H1 (cell line): ENCODE data around the gene LRTM2. TPM values are rescaled to one million over a fixed set of nuclear protein-coding genes. Genes with fewer than 3 reads are reported as not detected.
A peak's percentile ranks its signal among the peaks of the same experiment; 100 is the strongest.

Experiments used
- CTCF ChIA-PET: fragments of 300-600 bp; sonication (Branson Sonifier 250); formaldehyde crosslinking; loops from one replicate; lab custom pipeline; 2021; ENCODE audit not compliant: partially characterized antibody; lab: Charles Lee
- POLR2A ChIA-PET: fragments of 300-600 bp; sonication (Branson Sonifier 250); formaldehyde crosslinking; loops from one replicate; lab custom pipeline; 2021; ENCODE audit warnings: inconsistent platforms; ENCODE audit not compliant: partially characterized antibody; lab: Charles Lee
- DNase-seq, 2 experiments: peaks; one replicate each; pipeline versions ENCODE4 v3.0.0 to v3.0.0-alpha.2; 2010 to 2022; ENCODE audit warnings: low spot score in 2 of 2, low read depth in 1 of 2, mixed read lengths in 1 of 2
- FAIRE-seq: peaks from 2 replicates; lab custom pipeline; 2011; peaks lifted over from hg19 to GRCh38; lab: Jason Lieb, UNC
- H2AFZ ChIP-seq: 2 replicates; pipeline ENCODE4 v1.8.1; 2012; ENCODE audit warnings: low read length, inconsistent platforms
- H2AK5ac ChIP-seq: 2 replicates; pipeline ENCODE4 v1.6.1; 2013; ENCODE audit warnings: low read depth, low read length
- H2BK120ac ChIP-seq: replicated peaks from 2 replicates; pipeline ENCODE3; 2013; ENCODE audit warnings: low read depth, low read length, inconsistent platforms
- H2BK12ac ChIP-seq: 2 replicates; pipeline ENCODE4 v1.6.1; 2013; ENCODE audit warnings: low read depth, low read length
- H2BK15ac ChIP-seq: 2 replicates; pipeline ENCODE4 v1.6.1; 2013; ENCODE audit warnings: low read length
- H2BK20ac ChIP-seq: 2 replicates; pipeline ENCODE4 v1.6.1; 2013; ENCODE audit warnings: low read length
- H2BK5ac ChIP-seq: 2 replicates; pipeline ENCODE4 v1.6.1; 2013; ENCODE audit warnings: low read depth, low read length
- H3K14ac ChIP-seq: 2 replicates; pipeline ENCODE4 v1.6.1; 2013; ENCODE audit warnings: inconsistent platforms; ENCODE audit not compliant: insufficient read length
- H3K18ac ChIP-seq: 2 replicates; pipeline ENCODE4 v1.6.1; 2013; ENCODE audit warnings: low read length; ENCODE audit errors: extremely low read depth
- H3K23ac ChIP-seq: 2 replicates; pipeline ENCODE4 v1.6.1; 2013; ENCODE audit warnings: inconsistent platforms; ENCODE audit not compliant: insufficient read length
- H3K23me2 ChIP-seq: 2 replicates; pipeline ENCODE4 v1.6.1; 2013; ENCODE audit warnings: low read depth, low read length
- H3K27ac ChIP-seq: 2 replicates; pipeline ENCODE4 v1.6.1; 2011; ENCODE audit warnings: low read depth, low read length, inconsistent platforms
- H3K27me3 ChIP-seq, 4 experiments: replicated peaks in 1 of 4; 1 replicate in 1 of 4; 2 replicates in 3 of 4; pipeline versions ENCODE4 v1.6.1 to v1.8.1; 2011 to 2013; ENCODE audit warnings: low read length in 3 of 4, mild to moderate bottlenecking in 3 of 4, inconsistent platforms in 2 of 4, mixed read lengths in 2 of 4, moderate library complexity in 1 of 4; ENCODE audit not compliant: control insufficient read depth in 3 of 4, insufficient read depth in 3 of 4; ENCODE audit errors: extremely low read depth in 1 of 4
- H3K36me3 ChIP-seq, 4 experiments: 2 replicates each; pipeline versions ENCODE4 v1.6.1 to v1.8.1; 2011 to 2013; ENCODE audit warnings: mild to moderate bottlenecking in 4 of 4, low read length in 3 of 4, moderate library complexity in 2 of 4, control low read depth in 1 of 4, inconsistent platforms in 1 of 4; ENCODE audit not compliant: insufficient read depth in 4 of 4, control insufficient read depth in 2 of 4
- H3K4ac ChIP-seq: replicated peaks from 2 replicates; pipeline ENCODE3; 2013; ENCODE audit warnings: low read length, low read depth, mixed read lengths, inconsistent platforms; ENCODE audit not compliant: insufficient read length
- H3K4me1 ChIP-seq, 4 experiments: replicated peaks in 1 of 4; 1 replicate in 1 of 4; 2 replicates in 3 of 4; pipeline versions ENCODE4 v1.6.1 to v1.8.1; 2011 to 2013; ENCODE audit warnings: low read length in 3 of 4, inconsistent platforms in 2 of 4, mixed read lengths in 1 of 4; ENCODE audit not compliant: insufficient read depth in 4 of 4, control insufficient read depth in 3 of 4
- H3K4me2 ChIP-seq, 2 experiments: 2 replicates each; pipeline versions ENCODE4 v1.6.1 to v1.8.1; 2011 to 2013; ENCODE audit warnings: low read depth in 2 of 2, low read length in 2 of 2, control low read depth in 1 of 2, inconsistent platforms in 1 of 2, mild to moderate bottlenecking in 1 of 2; ENCODE audit not compliant: insufficient read depth in 1 of 2
- H3K4me3 ChIP-seq, 4 experiments: fragments of 200-600, 300-600 bp in 1 of 4; sonication (generic), shearing (Covaris generic), sonication (Bioruptor Twin) in 1 of 4; 2 replicates each; pipeline versions ENCODE4 v1.5.1 to v1.8.1; 2011 to 2016; ENCODE audit warnings: low read length in 4 of 4, low read depth in 3 of 4, control low read depth in 2 of 4, inconsistent platforms in 2 of 4, mild to moderate bottlenecking in 2 of 4, mixed read lengths in 1 of 4, moderate library complexity in 1 of 4; ENCODE audit not compliant: insufficient read depth in 2 of 4; ENCODE audit errors: extremely low read depth in 1 of 4
- H3K56ac ChIP-seq: replicated peaks from 2 replicates; pipeline ENCODE3; 2013; ENCODE audit warnings: low read depth, mild to moderate bottlenecking, mixed read lengths, low read length, inconsistent platforms; ENCODE audit not compliant: insufficient read length
- H3K79me1 ChIP-seq: 2 replicates; pipeline ENCODE4 v1.6.1; 2013; ENCODE audit warnings: low read depth, low read length, control low read depth
- H3K79me2 ChIP-seq, 2 experiments: 2 replicates each; pipeline versions ENCODE4 v1.6.1 to v1.8.1; 2012 to 2013; ENCODE audit warnings: low read length in 2 of 2, mild to moderate bottlenecking in 2 of 2, inconsistent platforms in 1 of 2; ENCODE audit not compliant: insufficient read depth in 2 of 2, control insufficient read depth in 1 of 2
- H3K9ac ChIP-seq, 4 experiments: replicated peaks in 1 of 4; 1 replicate in 1 of 4; 2 replicates in 3 of 4; pipeline versions ENCODE4 v1.6.1 to v1.8.1; 2011 to 2013; ENCODE audit warnings: low read depth in 3 of 4, low read length in 3 of 4, control low read depth in 2 of 4, mild to moderate bottlenecking in 2 of 4, moderate library complexity in 2 of 4, inconsistent platforms in 1 of 4; ENCODE audit errors: extremely low read depth in 1 of 4
- H3K9me3 ChIP-seq, 2 experiments: 2 replicates each; pipeline versions ENCODE4 v1.6.1 to v1.8.1; 2012 to 2013; ENCODE audit warnings: mild to moderate bottlenecking in 2 of 2, moderate library complexity in 2 of 2, control low read depth in 1 of 2, inconsistent platforms in 1 of 2, low read depth in 1 of 2, low read length in 1 of 2, mixed read lengths in 1 of 2; ENCODE audit not compliant: insufficient read depth in 2 of 2
- H4K20me1 ChIP-seq, 2 experiments: replicated peaks in 1 of 2; 2 replicates each; pipeline versions ENCODE3 to v1.8.1; 2011 to 2013; ENCODE audit warnings: inconsistent platforms in 2 of 2, low read length in 2 of 2, mild to moderate bottlenecking in 1 of 2; ENCODE audit not compliant: insufficient read depth in 2 of 2, control insufficient read depth in 1 of 2
- H4K5ac ChIP-seq: 2 replicates; pipeline ENCODE4 v1.6.1; 2013; ENCODE audit warnings: low read length, low read depth, mixed read lengths, inconsistent platforms; ENCODE audit not compliant: insufficient read length
- H4K8ac ChIP-seq: 2 replicates; pipeline ENCODE4 v1.8.0; 2013; ENCODE audit warnings: mild to moderate bottlenecking, moderate library complexity, low read length, inconsistent platforms; ENCODE audit not compliant: insufficient read depth; ENCODE audit errors: extremely low read depth
- H4K91ac ChIP-seq: replicated peaks from 2 replicates; pipeline ENCODE3; 2013; ENCODE audit warnings: low read length, mixed read lengths, inconsistent platforms; ENCODE audit not compliant: insufficient read length
- JUND ChIP-seq: IDR thresholded peaks from 2 replicates; pipeline ENCODE4 v1.6.1; 2011; ENCODE audit warnings: mild to moderate bottlenecking, improper control_type of control experiment, low read length
- SUZ12 ChIP-seq: fragments of 200-600 bp; sonication (generic); IDR thresholded peaks from 2 replicates; pipeline ENCODE4 v1.6.1; 2012; ENCODE audit warnings: mild to moderate bottlenecking, inconsistent platforms, low read length, moderate library complexity, mixed read lengths
- WGBS, 2 experiments: shearing (Covaris generic) in 1 of 2; methylation state at CpG; one replicate each; pipeline versions ENCODE4 v1.1.6 to v1.1.7; 2013 to 2015; ENCODE audit warnings: low lambda C conversion rate in 2 of 2, mixed read lengths in 2 of 2, inconsistent platforms in 1 of 2, low coverage in 1 of 2, missing lambda C conversion rate in 1 of 2; ENCODE audit not compliant: insufficient replicate concordance in 2 of 2, insufficient coverage in 1 of 2, insufficient read length in 1 of 2; ENCODE audit errors: extremely low coverage in 1 of 2, missing lambda C conversion rate in 1 of 2; 5-methylcytosine and 5-hydroxymethylcytosine counted together
- polyA plus RNA-seq, 7 experiments: library from polyadenylated mRNA; depleted of rRNA in 3 of 7; stranded (reverse) in 5 of 7; unstranded in 2 of 7; fragments of >200 nt in 5 of 7; fragments of 200-250 nt in 2 of 7; gene quantifications; 1 replicate in 5 of 7; 2 replicates in 1 of 7; 4 replicates in 1 of 7; pipeline versions ENCODE4 v1.2.1 to v1.2.3, GENCODE V29; 2011 to 2013; ENCODE audit warnings: missing spikeins in 2 of 7, mixed read lengths in 2 of 7
- total RNA-seq: library from RNA; stranded (reverse); fragmentation: NEBNext Ultra II Directional; extraction: Animal tissue kit (Norgen Biotek cat#: 25700); gene quantifications from 2 replicates; pipeline ENCODE4 v1.2.1, GENCODE V29; 2021

Gene LRTM2
- total and polyA plus RNA-seq, 2 of the 8 experiments (the other 6 are each of a cell fraction or from before 2014, with no cell fraction given) = 0.06 TPM; not detected in 1

DNA sequence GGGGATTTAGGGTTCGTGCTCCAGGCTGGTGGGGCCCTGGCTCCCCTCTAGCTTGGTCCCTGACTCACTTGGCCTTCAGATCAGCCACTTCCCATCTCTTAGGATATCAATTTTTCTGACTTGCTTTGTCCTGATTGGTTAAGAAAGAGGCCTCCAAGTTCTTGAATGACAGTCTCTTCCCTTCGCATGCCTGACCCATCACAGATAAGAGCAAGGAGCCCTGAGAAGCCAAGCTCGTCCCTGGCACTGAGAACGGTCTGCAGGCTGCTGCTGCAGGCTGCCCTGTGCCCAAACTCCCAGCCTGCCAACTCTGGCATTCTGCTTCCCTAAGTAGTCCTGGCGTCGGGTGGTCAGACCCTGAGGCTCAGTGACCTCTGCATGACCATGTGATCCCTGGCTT is 794 bp upstream of the LRTM2 start:
- Histone ChIP-seq H4K20me1 (peaks cover 0 to 2% of the 10 kb centered on the region in 2 experiments), H2AK5ac (no peak overlapping the region), H3K79me2 (no peaks in the 10 kb centered on the region), H3K23me2 (no peaks in the 10 kb centered on the region; the same call in 1 of the 2 replicates), H3K79me1 (no peaks in the 10 kb centered on the region), H4K91ac (no peak overlapping the region), H3K4me3 (peak overlapping the region in 3 of 4 experiments; percentile 27 to 54 (median 27); a peak in 3 of 8 replicates), H2BK120ac (no peak overlapping the region), H2BK20ac (no peak overlapping the region), H2AFZ (no peak overlapping the region), H3K23ac (no peak overlapping the region), H2BK5ac (no peak overlapping the region), H4K8ac (no peak overlapping the region), H3K4me1 (peaks cover 0 to 21% (median 8%) of the 10 kb centered on the region in 4 experiments; a peak in 5 of 7 replicates), H3K9ac (no peak overlapping the region), H3K27me3 (peaks cover 9 to 34% (median 32%) of the 10 kb centered on the region in 4 experiments), H3K4me2 (peak overlapping the region; percentile 54 to 69; a peak in 3 of 4 replicates), H2BK12ac (no peak overlapping the region), H3K27ac (no peak overlapping the region), H3K36me3 (no peaks in the 10 kb centered on the region), H3K14ac (no peak overlapping the region), H3K56ac (no peak overlapping the region), H3K4ac (no peak overlapping the region), H3K9me3 (peaks cover 0 to 3% of the 10 kb centered on the region in 2 experiments; a peak in 2 of 4 replicates), H2BK15ac (0 out of 2 replicates have a peak overlapping the region, but pooled peaks have one; percentile 40), H3K18ac (no peak overlapping the region), H4K5ac (no peak overlapping the region)
- no peak for TF ChIP-seq JUND
- peak; percentile 15; the same call in 1 of the 2 replicates for TF ChIP-seq SUZ12
- no peak for DNase-seq
- WGBS, 2 experiments = 76% methylated on average over 6 of the region's 6 CpGs; no CpG with 5 or more reads in 1 of the 2 experiments
- ChIA-PET POLR2A (interaction anchor here (1.3 to 2.7 kb wide), 3 partner anchors 13 to 99 kb away, joined by 3 to 7 read pairs (median 3); partner anchors contain the start of gene CACNA2D4), CTCF (interaction anchor here (0.9 to 1.1 kb wide), 2 partner anchors 15 to 120 kb away, joined by 3 read pairs; no protein-coding TSS in a partner anchor)
- no peak for FAIRE-seq
